ENCODE measurements around the gene TMEM45B. TPM values are rescaled to one million over a fixed set of nuclear protein-coding genes. Genes with fewer than 3 reads are reported as not detected.

The TMEM45B gene
- total and polyA plus RNA-seq, 2 experiments from 2014 or later: 0.11 to 0.38 TPM

DNA sequence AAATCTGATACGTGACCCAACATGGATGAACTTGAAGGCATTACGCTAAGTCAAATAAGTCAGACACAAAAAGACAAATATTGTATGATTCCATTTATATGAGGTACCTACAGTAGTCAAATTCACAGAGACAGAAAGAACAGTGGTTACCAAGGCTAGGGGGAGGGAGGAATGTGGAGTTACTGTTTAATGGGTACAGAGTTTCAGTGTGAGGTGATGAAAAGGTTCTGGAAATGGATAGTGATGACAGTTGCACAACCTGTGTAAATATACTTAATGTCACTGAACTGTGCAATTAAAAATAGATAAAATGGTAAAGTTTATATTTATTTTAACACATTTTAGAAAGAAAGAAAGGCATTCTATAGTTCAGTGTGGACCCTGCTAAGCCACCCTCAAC, 24.1 kb upstream of the TMEM45B start:
- DNase-seq (ENCODE audit: low spot score) (no peak), ATAC-seq (no peak)
- Histone ChIP-seq H3K4me2 (no peak overlapping the region), H4K20me1 (replicated peaks; ENCODE audit: insufficient read depth) (no peaks in the 10 kb centered on the region), H3K4me3 (no peak overlapping the region), H3K27me3 (ENCODE audit: insufficient read depth) (no peaks in the 10 kb centered on the region), H2AFZ (no peak overlapping the region), H3K4me1 (ENCODE audit: insufficient read depth) (no peaks in the 10 kb centered on the region), H3K36me3 (ENCODE audit: insufficient read depth) (peaks cover 3% of the 10 kb centered on the region; the same call in 1 of the 2 replicates), H3F3A (replicated peaks; ENCODE audit: low read depth) (no peaks in the 10 kb centered on the region), H3K27ac (ENCODE audit: low read depth) (no peak overlapping the region), H3K9me2 (ENCODE audit: insufficient read depth) (no peaks in the 10 kb centered on the region), H3K79me2 (replicated peaks; ENCODE audit: insufficient read depth) (no peaks in the 10 kb centered on the region)
- H3K4me1 Mint-ChIP-seq: no peaks in the 10 kb centered on the region
- no peak overlapping the region for H3K4me3 Mint-ChIP-seq
- no peak for TF ChIP-seq JUNB (IDR thresholded peaks at IDR 0.05; ENCODE audit: unreplicated experiment)
- TF ChIP-seq POLR2AphosphoS5 (IDR thresholded peaks at IDR 0.05; ENCODE audit: low read depth): no peak
- no peak for TF ChIP-seq NANOG (IDR thresholded peaks at IDR 0.05; ENCODE audit: borderline replicate concordance)
- TF ChIP-seq STAT1 (IDR thresholded peaks at IDR 0.05; ENCODE audit: unreplicated experiment): no peak
- no peak for TF ChIP-seq EZH2phosphoT487 (IDR thresholded peaks at IDR 0.05; ENCODE audit: unreplicated experiment)
- no peak for TF ChIP-seq ZNF114 (CRISPR knock-in tag; IDR thresholded peaks at IDR 0.05)
- TF ChIP-seq, protein P1, sequence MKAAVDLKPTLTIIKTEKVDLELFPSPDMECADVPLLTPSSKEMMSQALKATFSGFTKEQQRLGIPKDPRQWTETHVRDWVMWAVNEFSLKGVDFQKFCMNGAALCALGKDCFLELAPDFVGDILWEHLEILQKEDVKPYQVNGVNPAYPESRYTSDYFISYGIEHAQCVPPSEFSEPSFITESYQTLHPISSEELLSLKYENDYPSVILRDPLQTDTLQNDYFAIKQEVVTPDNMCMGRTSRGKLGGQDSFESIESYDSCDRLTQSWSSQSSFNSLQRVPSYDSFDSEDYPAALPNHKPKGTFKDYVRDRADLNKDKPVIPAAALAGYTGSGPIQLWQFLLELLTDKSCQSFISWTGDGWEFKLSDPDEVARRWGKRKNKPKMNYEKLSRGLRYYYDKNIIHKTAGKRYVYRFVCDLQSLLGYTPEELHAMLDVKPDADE (IDR thresholded peaks at IDR 0.05): no peak
- TF ChIP-seq, protein P2, sequence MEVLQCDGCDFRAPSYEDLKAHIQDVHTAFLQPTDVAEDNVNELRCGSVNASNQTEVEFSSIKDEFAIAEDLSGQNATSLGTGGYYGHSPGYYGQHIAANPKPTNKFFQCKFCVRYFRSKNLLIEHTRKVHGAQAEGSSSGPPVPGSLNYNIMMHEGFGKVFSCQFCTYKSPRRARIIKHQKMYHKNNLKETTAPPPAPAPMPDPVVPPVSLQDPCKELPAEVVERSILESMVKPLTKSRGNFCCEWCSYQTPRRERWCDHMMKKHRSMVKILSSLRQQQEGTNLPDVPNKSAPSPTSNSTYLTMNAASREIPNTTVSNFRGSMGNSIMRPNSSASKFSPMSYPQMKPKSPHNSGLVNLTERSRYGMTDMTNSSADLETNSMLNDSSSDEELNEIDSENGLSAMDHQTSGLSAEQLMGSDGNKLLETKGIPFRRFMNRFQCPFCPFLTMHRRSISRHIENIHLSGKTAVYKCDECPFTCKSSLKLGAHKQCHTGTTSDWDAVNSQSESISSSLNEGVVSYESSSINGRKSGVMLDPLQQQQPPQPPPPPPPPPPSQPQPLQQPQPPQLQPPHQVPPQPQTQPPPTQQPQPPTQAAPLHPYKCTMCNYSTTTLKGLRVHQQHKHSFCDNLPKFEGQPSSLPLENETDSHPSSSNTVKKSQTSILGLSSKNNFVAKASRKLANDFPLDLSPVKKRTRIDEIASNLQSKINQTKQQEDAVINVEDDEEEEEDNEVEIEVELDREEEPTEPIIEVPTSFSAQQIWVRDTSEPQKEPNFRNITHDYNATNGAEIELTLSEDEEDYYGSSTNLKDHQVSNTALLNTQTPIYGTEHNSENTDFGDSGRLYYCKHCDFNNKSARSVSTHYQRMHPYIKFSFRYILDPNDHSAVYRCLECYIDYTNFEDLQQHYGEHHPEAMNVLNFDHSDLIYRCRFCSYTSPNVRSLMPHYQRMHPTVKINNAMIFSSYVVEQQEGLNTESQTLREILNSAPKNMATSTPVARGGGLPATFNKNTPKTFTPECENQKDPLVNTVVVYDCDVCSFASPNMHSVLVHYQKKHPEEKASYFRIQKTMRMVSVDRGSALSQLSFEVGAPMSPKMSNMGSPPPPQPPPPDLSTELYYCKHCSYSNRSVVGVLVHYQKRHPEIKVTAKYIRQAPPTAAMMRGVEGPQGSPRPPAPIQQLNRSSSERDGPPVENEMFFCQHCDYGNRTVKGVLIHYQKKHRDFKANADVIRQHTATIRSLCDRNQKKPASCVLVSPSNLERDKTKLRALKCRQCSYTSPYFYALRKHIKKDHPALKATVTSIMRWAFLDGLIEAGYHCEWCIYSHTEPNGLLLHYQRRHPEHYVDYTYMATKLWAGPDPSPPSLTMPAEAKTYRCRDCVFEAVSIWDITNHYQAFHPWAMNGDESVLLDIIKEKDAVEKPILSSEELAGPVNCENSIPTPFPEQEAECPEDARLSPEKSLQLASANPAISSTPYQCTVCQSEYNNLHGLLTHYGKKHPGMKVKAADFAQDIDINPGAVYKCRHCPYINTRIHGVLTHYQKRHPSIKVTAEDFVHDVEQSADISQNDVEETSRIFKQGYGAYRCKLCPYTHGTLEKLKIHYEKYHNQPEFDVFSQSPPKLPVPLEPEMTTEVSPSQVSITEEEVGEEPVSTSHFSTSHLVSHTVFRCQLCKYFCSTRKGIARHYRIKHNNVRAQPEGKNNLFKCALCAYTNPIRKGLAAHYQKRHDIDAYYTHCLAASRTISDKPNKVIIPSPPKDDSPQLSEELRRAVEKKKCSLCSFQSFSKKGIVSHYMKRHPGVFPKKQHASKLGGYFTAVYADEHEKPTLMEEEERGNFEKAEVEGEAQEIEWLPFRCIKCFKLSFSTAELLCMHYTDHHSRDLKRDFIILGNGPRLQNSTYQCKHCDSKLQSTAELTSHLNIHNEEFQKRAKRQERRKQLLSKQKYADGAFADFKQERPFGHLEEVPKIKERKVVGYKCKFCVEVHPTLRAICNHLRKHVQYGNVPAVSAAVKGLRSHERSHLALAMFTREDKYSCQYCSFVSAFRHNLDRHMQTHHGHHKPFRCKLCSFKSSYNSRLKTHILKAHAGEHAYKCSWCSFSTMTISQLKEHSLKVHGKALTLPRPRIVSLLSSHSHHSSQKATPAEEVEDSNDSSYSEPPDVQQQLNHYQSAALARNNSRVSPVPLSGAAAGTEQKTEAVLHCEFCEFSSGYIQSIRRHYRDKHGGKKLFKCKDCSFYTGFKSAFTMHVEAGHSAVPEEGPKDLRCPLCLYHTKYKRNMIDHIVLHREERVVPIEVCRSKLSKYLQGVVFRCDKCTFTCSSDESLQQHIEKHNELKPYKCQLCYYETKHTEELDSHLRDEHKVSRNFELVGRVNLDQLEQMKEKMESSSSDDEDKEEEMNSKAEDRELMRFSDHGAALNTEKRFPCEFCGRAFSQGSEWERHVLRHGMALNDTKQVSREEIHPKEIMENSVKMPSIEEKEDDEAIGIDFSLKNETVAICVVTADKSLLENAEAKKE (CRISPR knock-in tag; IDR thresholded peaks at IDR 0.05): no peak
- TF ChIP-seq CREB1 (CRISPR knock-in tag; IDR thresholded peaks at IDR 0.05; ENCODE audit: low read depth): no peak
- TF ChIP-seq, protein P3, sequence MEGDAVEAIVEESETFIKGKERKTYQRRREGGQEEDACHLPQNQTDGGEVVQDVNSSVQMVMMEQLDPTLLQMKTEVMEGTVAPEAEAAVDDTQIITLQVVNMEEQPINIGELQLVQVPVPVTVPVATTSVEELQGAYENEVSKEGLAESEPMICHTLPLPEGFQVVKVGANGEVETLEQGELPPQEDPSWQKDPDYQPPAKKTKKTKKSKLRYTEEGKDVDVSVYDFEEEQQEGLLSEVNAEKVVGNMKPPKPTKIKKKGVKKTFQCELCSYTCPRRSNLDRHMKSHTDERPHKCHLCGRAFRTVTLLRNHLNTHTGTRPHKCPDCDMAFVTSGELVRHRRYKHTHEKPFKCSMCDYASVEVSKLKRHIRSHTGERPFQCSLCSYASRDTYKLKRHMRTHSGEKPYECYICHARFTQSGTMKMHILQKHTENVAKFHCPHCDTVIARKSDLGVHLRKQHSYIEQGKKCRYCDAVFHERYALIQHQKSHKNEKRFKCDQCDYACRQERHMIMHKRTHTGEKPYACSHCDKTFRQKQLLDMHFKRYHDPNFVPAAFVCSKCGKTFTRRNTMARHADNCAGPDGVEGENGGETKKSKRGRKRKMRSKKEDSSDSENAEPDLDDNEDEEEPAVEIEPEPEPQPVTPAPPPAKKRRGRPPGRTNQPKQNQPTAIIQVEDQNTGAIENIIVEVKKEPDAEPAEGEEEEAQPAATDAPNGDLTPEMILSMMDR (conservative IDR thresholded peaks at IDR 0.05; ENCODE audit: low read depth in 2 of 2): no peak
- TF ChIP-seq, protein P4, sequence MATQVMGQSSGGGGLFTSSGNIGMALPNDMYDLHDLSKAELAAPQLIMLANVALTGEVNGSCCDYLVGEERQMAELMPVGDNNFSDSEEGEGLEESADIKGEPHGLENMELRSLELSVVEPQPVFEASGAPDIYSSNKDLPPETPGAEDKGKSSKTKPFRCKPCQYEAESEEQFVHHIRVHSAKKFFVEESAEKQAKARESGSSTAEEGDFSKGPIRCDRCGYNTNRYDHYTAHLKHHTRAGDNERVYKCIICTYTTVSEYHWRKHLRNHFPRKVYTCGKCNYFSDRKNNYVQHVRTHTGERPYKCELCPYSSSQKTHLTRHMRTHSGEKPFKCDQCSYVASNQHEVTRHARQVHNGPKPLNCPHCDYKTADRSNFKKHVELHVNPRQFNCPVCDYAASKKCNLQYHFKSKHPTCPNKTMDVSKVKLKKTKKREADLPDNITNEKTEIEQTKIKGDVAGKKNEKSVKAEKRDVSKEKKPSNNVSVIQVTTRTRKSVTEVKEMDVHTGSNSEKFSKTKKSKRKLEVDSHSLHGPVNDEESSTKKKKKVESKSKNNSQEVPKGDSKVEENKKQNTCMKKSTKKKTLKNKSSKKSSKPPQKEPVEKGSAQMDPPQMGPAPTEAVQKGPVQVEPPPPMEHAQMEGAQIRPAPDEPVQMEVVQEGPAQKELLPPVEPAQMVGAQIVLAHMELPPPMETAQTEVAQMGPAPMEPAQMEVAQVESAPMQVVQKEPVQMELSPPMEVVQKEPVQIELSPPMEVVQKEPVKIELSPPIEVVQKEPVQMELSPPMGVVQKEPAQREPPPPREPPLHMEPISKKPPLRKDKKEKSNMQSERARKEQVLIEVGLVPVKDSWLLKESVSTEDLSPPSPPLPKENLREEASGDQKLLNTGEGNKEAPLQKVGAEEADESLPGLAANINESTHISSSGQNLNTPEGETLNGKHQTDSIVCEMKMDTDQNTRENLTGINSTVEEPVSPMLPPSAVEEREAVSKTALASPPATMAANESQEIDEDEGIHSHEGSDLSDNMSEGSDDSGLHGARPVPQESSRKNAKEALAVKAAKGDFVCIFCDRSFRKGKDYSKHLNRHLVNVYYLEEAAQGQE (IDR thresholded peaks at IDR 0.05; ENCODE audit: unreplicated experiment): no peak
- TF ChIP-seq EZH2 (IDR thresholded peaks at IDR 0.05; ENCODE audit: low read depth, unreplicated experiment): no peak
- no peak for TF ChIP-seq ZNF331 (CRISPR knock-in tag; IDR thresholded peaks at IDR 0.05; ENCODE audit: low read depth)
- H3K9me3 Mint-ChIP-seq: peaks cover 26% of the 10 kb centered on the region
- peaks cover 4% of the 10 kb centered on the region for H3K27me3 Mint-ChIP-seq (ENCODE audit: insufficient read depth, low read depth, poor library complexity)
- peaks cover 16% of the 10 kb centered on the region for H3K36me3 Mint-ChIP-seq (ENCODE audit: low read depth)
- no peak overlapping the region for H3K27ac Mint-ChIP-seq

All from GM23338 (cell line).